ENCODE measurements around the gene NRP2. TPM values are rescaled to one million over a fixed set of nuclear protein-coding genes. Genes with fewer than 3 reads are reported as not detected.

NRP2 gene
- total and polyA plus RNA-seq, 2 of the 13 experiments (the other 11 are each of a cell fraction or from before 2014, with no cell fraction given): 0.65 to 1.4 TPM

- Histone ChIP-seq H3K9me3 (ENCODE audit: low read length) (no peaks in the 10 kb centered on the region), H4K20me1 (ENCODE audit: insufficient read depth, low read length) (no peaks in the 10 kb centered on the region), H3K27me3 (ENCODE audit: control insufficient read depth in 1 of 2, insufficient read depth in 2 of 2, low read length in 2 of 2) (no peaks in the 10 kb centered on the region; a peak in 1 of 5 replicates), H3K4me2 (ENCODE audit: low read depth, low read length) (no peak overlapping the region), H3K9ac (ENCODE audit: insufficient read depth, low read depth, low read length) (no peak overlapping the region), H3K79me2 (ENCODE audit: insufficient read depth, low read length) (no peaks in the 10 kb centered on the region), H3K36me3 (replicated peaks in 1 of 2; ENCODE audit: control insufficient read depth in 1 of 2, insufficient read depth in 2 of 2, low read length in 2 of 2) (no peaks in the 10 kb centered on the region), H3K27ac (ENCODE audit: extremely low read length, insufficient read depth, low read length) (no peak overlapping the region), H2AFZ (ENCODE audit: low read length) (no peak overlapping the region), H3K4me1 (ENCODE audit: insufficient read depth, low read length) (no peaks in the 10 kb centered on the region), H3K4me3 (replicated peaks in 1 of 3; ENCODE audit: insufficient read depth in 1 of 3, low read depth in 2 of 3, low read length in 3 of 3) (no peak overlapping the region)
- ChIA-PET POLR2A (no interaction called here), CTCF (ENCODE audit: low intra/inter-chr PET ratio, low total read pairs) (no interaction called here)
- intact Hi-C loops (cut with micrococcal nuclease; ENCODE audit: unreplicated experiment): no loop called here
- no TSS peak for BruUV-seq (replicated peaks)
- ATAC-seq: peak; percentile 48
- FAIRE-seq: no peak
- WGBS (ENCODE audit: low lambda C conversion rate): 7% methylated on average over 4 of the region's 4 CpGs
- TF ChIP-seq MAFF (IDR thresholded peaks at IDR 0.05; ENCODE audit: low read depth, low read length): no peak
- in situ Hi-C loops (cut with HindIII; ENCODE audit: extremely low pct_ligation_motif_present, low pct_unique_long_range_greater_than_20kb): no loop called here
- DNase-seq (ENCODE audit: low spot score): no peak
These were observed 31.9 kb upstream of the NRP2 start for GRCh38 chr2:205650450-205650849.

- intact Hi-C loops (cut with micrococcal nuclease; ENCODE audit: unreplicated experiment) (no loop called here), in situ Hi-C loops (cut with HindIII; ENCODE audit: extremely low pct_ligation_motif_present, low pct_unique_long_range_greater_than_20kb) (no loop called here)
- H3K27me3 ChIP-seq (ENCODE audit: control insufficient read depth in 1 of 2, insufficient read depth in 2 of 2, low read length in 2 of 2): no peaks in the 10 kb centered on the region; a peak in 1 of 5 replicates
- 82% methylated on average over 7 of the region's 7 CpGs for WGBS (ENCODE audit: low lambda C conversion rate)
- no peak overlapping the region for H3K9ac ChIP-seq (ENCODE audit: insufficient read depth, low read depth, low read length)
- no TSS peak for BruUV-seq (replicated peaks)
- no peaks in the 10 kb centered on the region for H3K36me3 ChIP-seq (replicated peaks in 1 of 2; ENCODE audit: control insufficient read depth in 1 of 2, insufficient read depth in 2 of 2, low read length in 2 of 2)
- no peak overlapping the region for H3K4me3 ChIP-seq (replicated peaks in 1 of 3; ENCODE audit: insufficient read depth in 1 of 3, low read depth in 2 of 3, low read length in 3 of 3)
- ATAC-seq (no peak), DNase-seq (ENCODE audit: low spot score) (no peak), FAIRE-seq (no peak)
- H3K4me2 ChIP-seq (ENCODE audit: low read depth, low read length): no peak overlapping the region
- H3K27ac ChIP-seq (ENCODE audit: extremely low read length, insufficient read depth, low read length): no peak overlapping the region
- CTCF ChIA-PET (ENCODE audit: low intra/inter-chr PET ratio, low total read pairs): no interaction called here
- no peaks in the 10 kb centered on the region for H3K79me2 ChIP-seq (ENCODE audit: insufficient read depth, low read length)
- no peaks in the 10 kb centered on the region for H3K9me3 ChIP-seq (ENCODE audit: low read length)
- no peaks in the 10 kb centered on the region for H3K4me1 ChIP-seq (ENCODE audit: insufficient read depth, low read length)
- POLR2A ChIA-PET: no interaction called here
- no peak overlapping the region for H2AFZ ChIP-seq (ENCODE audit: low read length)
- no peaks in the 10 kb centered on the region for H4K20me1 ChIP-seq (ENCODE audit: insufficient read depth, low read length)
- TF ChIP-seq HIC2 (CRISPR knock-in tag; IDR thresholded peaks at IDR 0.05; ENCODE audit: low read depth): no peak
- no peak for TF ChIP-seq HES4 (CRISPR knock-in tag; IDR thresholded peaks at IDR 0.05; ENCODE audit: borderline replicate concordance)
- no peak for TF ChIP-seq PRDM10 (CRISPR knock-in tag; IDR thresholded peaks at IDR 0.05; ENCODE audit: low read depth)
- no peak for TF ChIP-seq MYNN (CRISPR knock-in tag; IDR thresholded peaks at IDR 0.05; ENCODE audit: low read depth)
- TF ChIP-seq ZBTB49 (CRISPR knock-in tag; IDR thresholded peaks at IDR 0.05; ENCODE audit: borderline replicate concordance): no peak
- TF ChIP-seq NFE2 (CRISPR knock-in tag; IDR thresholded peaks at IDR 0.05): no peak
- no peak for TF ChIP-seq NFIC (IDR thresholded peaks at IDR 0.05; ENCODE audit: low read length)
- TF ChIP-seq ZNF772 (CRISPR knock-in tag; IDR thresholded peaks at IDR 0.05): no peak
- no peak for TF ChIP-seq TP53 (CRISPR knock-in tag; conservative IDR thresholded peaks at IDR 0.05)
- no peak for TF ChIP-seq CCAR2 (optimal IDR thresholded peaks at IDR 0.05; ENCODE audit: low read depth, low read length)
- no peak for TF ChIP-seq BORCS8-MEF2B (CRISPR knock-in tag; IDR thresholded peaks at IDR 0.05)
These were observed 31.4 kb upstream of the NRP2 start for GRCh38 chr2:205650931-205651330.
